DOHH2 (cell line): ENCODE data around the gene FOSL2.

Experiments
- H3F3A ChIP-seq: fragments of 200-600 bp; sonication (generic), shearing (Covaris generic); 2 replicates; pipeline ENCODE4 v1.6.0; 2016; ENCODE audit warnings: antibody characterized with exemption, mild to moderate bottlenecking; ENCODE audit not compliant: control insufficient read depth, insufficient read depth
- H3K27ac ChIP-seq: fragments of 200-600 bp; sonication (generic); 2 replicates; pipeline ENCODE4 v1.5.1; 2014; ENCODE audit warnings: low read depth, mild to moderate bottlenecking, low read length, moderate library complexity
- H3K27me3 ChIP-seq: fragments of 200-600 bp; sonication (generic); 2 replicates; pipeline ENCODE4 v1.6.1; 2014; ENCODE audit warnings: mild to moderate bottlenecking, low read length, mixed read lengths; ENCODE audit not compliant: control insufficient read depth
- H3K36me3 ChIP-seq: fragments of 200-600 bp; sonication (generic); 2 replicates; pipeline ENCODE4 v1.6.1; 2014; ENCODE audit warnings: mild to moderate bottlenecking, low read length, moderate library complexity, mixed read lengths; ENCODE audit not compliant: control insufficient read depth
- H3K4me1 ChIP-seq: fragments of 200-600 bp; sonication (generic); 2 replicates; pipeline ENCODE4 v1.6.1; 2014; ENCODE audit warnings: mild to moderate bottlenecking, low read length, mixed read lengths; ENCODE audit not compliant: control insufficient read depth
- H3K4me2 ChIP-seq: fragments of 200-600 bp; sonication (generic); 2 replicates; pipeline ENCODE4 v1.6.0; 2014; ENCODE audit warnings: mild to moderate bottlenecking, low read length, moderate library complexity
- H3K4me3 ChIP-seq: fragments of 200-600 bp; sonication (generic); 2 replicates; pipeline ENCODE4 v1.5.1; 2014; ENCODE audit warnings: mild to moderate bottlenecking, low read length, mixed read lengths
- H3K79me2 ChIP-seq: fragments of 200-600 bp; sonication (generic); 2 replicates; pipeline ENCODE4 v1.6.1; 2014; ENCODE audit warnings: mild to moderate bottlenecking, low read length, mixed read lengths; ENCODE audit not compliant: control insufficient read depth
- H3K9me2 ChIP-seq: fragments of 200-600 bp; sonication (generic); replicated peaks from 2 replicates; pipeline ENCODE4 v1.6.1; 2014; ENCODE audit warnings: mild to moderate bottlenecking, low read length, mixed read lengths; ENCODE audit not compliant: control insufficient read depth
- H3K9me3 ChIP-seq: fragments of 200-600 bp; sonication (generic); 2 replicates; pipeline ENCODE4 v1.6.1; 2014; ENCODE audit warnings: antibody characterized with exemption, low read length, mixed read lengths; ENCODE audit not compliant: control insufficient read depth, insufficient read depth
- H4K20me1 ChIP-seq: fragments of 200-600 bp; sonication (generic); 2 replicates; pipeline ENCODE4 v1.6.0; 2014; ENCODE audit warnings: low read depth, mild to moderate bottlenecking, antibody characterized with exemption, low read length, moderate library complexity; ENCODE audit not compliant: control insufficient read depth, insufficient read depth
- CTCF ChIP-seq: fragments of 200-600 bp; sonication (generic); IDR thresholded peaks from one replicate; pipeline ENCODE4 v1.5.1; 2014; ENCODE audit warnings: antibody characterized with exemption, mild to moderate bottlenecking, low read depth, low read length; ENCODE audit not compliant: poor library complexity, severe bottlenecking
- EZH2phosphoT487 ChIP-seq: fragments of 200-600 bp; sonication (generic); IDR thresholded peaks from 2 replicates; pipeline ENCODE4 v1.6.1; 2017; ENCODE audit warnings: borderline replicate concordance, mild to moderate bottlenecking, antibody characterized with exemption, low read length, moderate library complexity, mixed read lengths

Gene FOSL2

GRCh38 chr2:28350196-28350595 is 42.5 kb upstream of the FOSL2 start:
- H3K36me3 ChIP-seq: no peaks in the 10 kb centered on the region
- H4K20me1 ChIP-seq: no peaks in the 10 kb centered on the region
- H3K9me3 ChIP-seq: no peaks in the 10 kb centered on the region
- H3K27ac ChIP-seq: no peak overlapping the region
- no peak overlapping the region for H3K4me3 ChIP-seq
- no peak overlapping the region for H3K4me2 ChIP-seq
- no peaks in the 10 kb centered on the region for H3K9me2 ChIP-seq
- no peaks in the 10 kb centered on the region for H3F3A ChIP-seq
- H3K27me3 ChIP-seq: no peaks in the 10 kb centered on the region
- no peaks in the 10 kb centered on the region for H3K4me1 ChIP-seq
- TF ChIP-seq EZH2phosphoT487: no peak
- no peak for TF ChIP-seq CTCF
- H3K79me2 ChIP-seq: no peaks in the 10 kb centered on the region

- no peaks in the 10 kb centered on the region for H3K79me2 ChIP-seq
- no peaks in the 10 kb centered on the region for H3F3A ChIP-seq
- TF ChIP-seq EZH2phosphoT487 (no peak), CTCF (no peak)
- no peak overlapping the region for H3K27ac ChIP-seq
- no peaks in the 10 kb centered on the region for H3K9me2 ChIP-seq
- H3K36me3 ChIP-seq: no peaks in the 10 kb centered on the region
- H3K4me3 ChIP-seq: no peak overlapping the region
- H3K9me3 ChIP-seq: no peaks in the 10 kb centered on the region
- H3K27me3 ChIP-seq: no peaks in the 10 kb centered on the region
- H4K20me1 ChIP-seq: no peaks in the 10 kb centered on the region
- no peak overlapping the region for H3K4me2 ChIP-seq
- no peaks in the 10 kb centered on the region for H3K4me1 ChIP-seq
Observed at GRCh38 chr2:28350791-28351285, 41.8 kb upstream of the FOSL2 start.

GRCh38 chr2:28351621-28352020 is 41.0 kb upstream of the FOSL2 start:
- Histone ChIP-seq H3K4me1 (no peaks in the 10 kb centered on the region), H3K27ac (no peak overlapping the region), H3K79me2 (no peaks in the 10 kb centered on the region), H3K9me3 (no peaks in the 10 kb centered on the region), H3F3A (no peaks in the 10 kb centered on the region), H3K4me3 (no peak overlapping the region), H3K9me2 (no peaks in the 10 kb centered on the region), H3K4me2 (no peak overlapping the region), H3K27me3 (no peaks in the 10 kb centered on the region), H3K36me3 (no peaks in the 10 kb centered on the region), H4K20me1 (no peaks in the 10 kb centered on the region)
- TF ChIP-seq EZH2phosphoT487: no peak

DNA sequence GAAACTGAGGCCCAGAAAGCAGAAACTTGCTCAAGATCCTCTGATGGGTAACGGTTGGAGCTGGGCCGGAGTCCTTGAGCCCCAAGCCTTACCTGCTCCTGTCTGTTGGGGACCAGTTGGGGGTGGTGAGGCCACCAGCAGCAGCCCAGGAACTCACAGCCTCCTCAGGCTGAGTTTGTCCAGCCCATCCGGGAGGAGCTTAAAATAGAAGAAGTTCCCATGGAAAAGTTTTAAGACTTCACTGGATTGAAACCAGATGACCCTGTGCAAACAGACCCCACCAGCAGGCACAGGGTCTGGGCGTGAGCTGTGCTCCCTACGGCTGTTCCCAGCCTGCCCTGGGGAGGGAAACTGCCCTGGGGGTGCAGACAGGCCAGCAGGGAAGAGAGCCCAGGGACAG is 40.6 kb upstream of the FOSL2 start:
- Histone ChIP-seq H3K4me3 (no peak overlapping the region), H3K79me2 (no peaks in the 10 kb centered on the region), H3K36me3 (no peaks in the 10 kb centered on the region), H3K4me2 (no peak overlapping the region), H3K4me1 (no peaks in the 10 kb centered on the region), H3K27ac (no peak overlapping the region), H3K9me3 (no peaks in the 10 kb centered on the region), H3K27me3 (no peaks in the 10 kb centered on the region), H3K9me2 (no peaks in the 10 kb centered on the region), H3F3A (no peaks in the 10 kb centered on the region), H4K20me1 (no peaks in the 10 kb centered on the region)
- TF ChIP-seq EZH2phosphoT487 (no peak), CTCF (no peak)
